Activated naive CD4-positive, alpha-beta T cell treated with anti-CD3 and anti-CD28 coated beads, Interleukin-2, amount 10 ng/mL, durations not matched to agents 7 days and 5 days (primary cell): ENCODE results near the gene CRACR2A.
A peak's percentile ranks its signal among the peaks of the same experiment; 100 is the strongest.

ENCODE experiments used
- CTCF ChIA-PET: fragments of 350-600 bp; sonication (Branson Sonifier 250); formaldehyde crosslinking; loops from one replicate; lab custom pipeline; 2021; ENCODE audit warnings: antibody characterized with exemption; lab: Charles Lee
- DNase-seq: peaks from one replicate; pipeline ENCODE4 v3.0.0-alpha.2; 2020
- H3K27ac Mint-ChIP-seq: one replicate; pipeline ENCODE4 v1.8.0; 2021; ENCODE audit warnings: mild to moderate bottlenecking, moderate library complexity, mixed read lengths
- H3K27me3 Mint-ChIP-seq: one replicate; pipeline ENCODE4 v1.8.0; 2021; ENCODE audit warnings: mild to moderate bottlenecking, mixed read lengths
- H3K36me3 Mint-ChIP-seq: one replicate; pipeline ENCODE4 v1.8.0; 2021; ENCODE audit warnings: mixed read lengths
- H3K4me1 Mint-ChIP-seq: one replicate; pipeline ENCODE4 v1.8.0; 2021; ENCODE audit warnings: mixed read lengths
- H3K4me3 Mint-ChIP-seq: one replicate; pipeline ENCODE4 v1.8.0; 2021; ENCODE audit warnings: mild to moderate bottlenecking, moderate library complexity, mixed read lengths
- H3K9me3 Mint-ChIP-seq: one replicate; pipeline ENCODE4 v1.8.0; 2021; ENCODE audit warnings: mixed read lengths

CRACR2A gene

GRCh38 chr12:3746758-3747157 is 6.2 kb downstream of the CRACR2A start:
- peaks cover 60% of the 10 kb centered on the region for H3K36me3 Mint-ChIP-seq
- H3K27me3 Mint-ChIP-seq, result no peaks in the 10 kb centered on the region
- peaks cover 68% of the 10 kb centered on the region for H3K4me1 Mint-ChIP-seq
- peak overlapping the region; percentile 7 for H3K27ac Mint-ChIP-seq
- no peak for DNase-seq
- H3K9me3 Mint-ChIP-seq, result peaks cover 2% of the 10 kb centered on the region
- no peak overlapping the region for H3K4me3 Mint-ChIP-seq
- CTCF ChIA-PET, result no interaction called here

GRCh38 chr12:3745152-3745551 is 7.8 kb downstream of the CRACR2A start:
- no peaks in the 10 kb centered on the region for H3K27me3 Mint-ChIP-seq
- no peak overlapping the region for H3K4me3 Mint-ChIP-seq
- H3K9me3 Mint-ChIP-seq, result peaks cover 2% of the 10 kb centered on the region
- peaks cover 51% of the 10 kb centered on the region for H3K4me1 Mint-ChIP-seq
- DNase-seq, result no peak
- CTCF ChIA-PET, result interaction anchor here (1.5 kb wide), 1 partner anchor 18 kb away, joined by 4 read pairs; no protein-coding TSS in a partner anchor
- no peak overlapping the region for H3K27ac Mint-ChIP-seq
- peaks cover 53% of the 10 kb centered on the region for H3K36me3 Mint-ChIP-seq

GRCh38 chr12:3744229-3744901 is 8.5 kb downstream of the CRACR2A start:
- peaks cover 48% of the 10 kb centered on the region for H3K4me1 Mint-ChIP-seq
- peak overlapping the region; percentile 7 for H3K27ac Mint-ChIP-seq
- no peaks in the 10 kb centered on the region for H3K27me3 Mint-ChIP-seq
- H3K36me3 Mint-ChIP-seq, result peaks cover 50% of the 10 kb centered on the region
- H3K4me3 Mint-ChIP-seq, result no peak overlapping the region
- H3K9me3 Mint-ChIP-seq, result peaks cover 2% of the 10 kb centered on the region
- no peak for DNase-seq
- CTCF ChIA-PET, result interaction anchor here (0.8 to 2.0 kb wide), 4 partner anchors 15 to 33 kb away, joined by 4 to 18 read pairs (median 4); no protein-coding TSS in a partner anchor

- H3K9me3 Mint-ChIP-seq, result peaks cover 2% of the 10 kb centered on the region
- no peaks in the 10 kb centered on the region for H3K27me3 Mint-ChIP-seq
- peaks cover 46% of the 10 kb centered on the region for H3K36me3 Mint-ChIP-seq
- no peak for DNase-seq
- H3K4me3 Mint-ChIP-seq, result no peak overlapping the region
- peaks cover 42% of the 10 kb centered on the region for H3K4me1 Mint-ChIP-seq
- H3K27ac Mint-ChIP-seq, result no peak overlapping the region
- CTCF ChIA-PET, result interaction anchor here (0.8 to 2.0 kb wide), 4 partner anchors 14 to 34 kb away, joined by 4 to 18 read pairs (median 4); no protein-coding TSS in a partner anchor
Observed at GRCh38 chr12:3743803-3744202, 9.1 kb downstream of the CRACR2A start.

GRCh38 chr12:3741882-3742672 is 10.8 kb downstream of the CRACR2A start:
- no peak overlapping the region for H3K4me3 Mint-ChIP-seq
- peaks cover 37% of the 10 kb centered on the region for H3K36me3 Mint-ChIP-seq
- no peak overlapping the region for H3K27ac Mint-ChIP-seq
- CTCF ChIA-PET, result interaction anchor here (0.8 to 1.1 kb wide), 2 partner anchors 62 to 102 kb away, joined by 3 read pairs; no protein-coding TSS in a partner anchor
- no peaks in the 10 kb centered on the region for H3K27me3 Mint-ChIP-seq
- H3K4me1 Mint-ChIP-seq, result peaks cover 28% of the 10 kb centered on the region
- no peak for DNase-seq
- H3K9me3 Mint-ChIP-seq, result peaks cover 2% of the 10 kb centered on the region

- H3K4me1 Mint-ChIP-seq, result peaks cover 17% of the 10 kb centered on the region
- CTCF ChIA-PET, result interaction anchor here (1.1 to 1.2 kb wide), 3 partner anchors 10 to 63 kb away, joined by 3 read pairs; partner anchors contain the start of gene CRACR2A
- H3K36me3 Mint-ChIP-seq, result peaks cover 24% of the 10 kb centered on the region
- H3K9me3 Mint-ChIP-seq, result no peaks in the 10 kb centered on the region
- no peaks in the 10 kb centered on the region for H3K27me3 Mint-ChIP-seq
- DNase-seq, result no peak
- H3K4me3 Mint-ChIP-seq, result no peak overlapping the region
- no peak overlapping the region for H3K27ac Mint-ChIP-seq
Observed at GRCh38 chr12:3740480-3741231, 12.3 kb downstream of the CRACR2A start.

- Mint-ChIP-seq H3K9me3 (no peaks in the 10 kb centered on the region), H3K36me3 (peaks cover 22% of the 10 kb centered on the region), H3K4me1 (peaks cover 1% of the 10 kb centered on the region), H3K27ac (no peak overlapping the region), H3K27me3 (no peaks in the 10 kb centered on the region), H3K4me3 (no peak overlapping the region)
- no peak for DNase-seq
- CTCF ChIA-PET, result no interaction called here
Observed at GRCh38 chr12:3735432-3735831, 17.5 kb downstream of the CRACR2A start.

- CTCF ChIA-PET, result no interaction called here
Observed at GRCh38 chr12:3732901-3733300, 20.0 kb downstream of the CRACR2A start.

GRCh38 chr12:3730111-3730510 is 22.8 kb downstream of the CRACR2A start:
- DNase-seq, result no peak
- CTCF ChIA-PET, result interaction anchor here (1.5 to 3.2 kb wide), 2 partner anchors 14 to 23 kb away, joined by 4 to 18 read pairs; partner anchors contain the start of gene CRACR2A
- peak overlapping the region; percentile 5 for H3K27ac Mint-ChIP-seq
- H3K9me3 Mint-ChIP-seq, result peaks cover 3% of the 10 kb centered on the region
- peaks cover 39% of the 10 kb centered on the region for H3K4me1 Mint-ChIP-seq
- peaks cover 60% of the 10 kb centered on the region for H3K36me3 Mint-ChIP-seq
- no peaks in the 10 kb centered on the region for H3K27me3 Mint-ChIP-seq
- H3K4me3 Mint-ChIP-seq, result no peak overlapping the region

More at GRCh38 chr12:3732901-3733300, 20.0 kb downstream of the CRACR2A start:
- Mint-ChIP-seq H3K9me3 (no peaks in the 10 kb centered on the region), H3K4me1 (peaks cover 25% of the 10 kb centered on the region), H3K36me3 (peaks cover 41% of the 10 kb centered on the region), H3K27me3 (no peaks in the 10 kb centered on the region), H3K4me3 (no peak overlapping the region), H3K27ac (no peak overlapping the region)
- no peak for DNase-seq

GRCh38 chr12:3728686-3729085 is 24.2 kb downstream of the CRACR2A start:
- Mint-ChIP-seq H3K36me3 (peaks cover 66% of the 10 kb centered on the region), H3K27me3 (no peaks in the 10 kb centered on the region), H3K27ac (peak overlapping the region; percentile 82), H3K4me1 (peaks cover 39% of the 10 kb centered on the region), H3K4me3 (no peak overlapping the region), H3K9me3 (peaks cover 15% of the 10 kb centered on the region)
- CTCF ChIA-PET, result interaction anchor here (1.0 to 3.2 kb wide), 6 partner anchors 15 to 75 kb away, joined by 3 to 18 read pairs (median 4); partner anchors contain the start of gene CRACR2A
- peak; percentile 37 for DNase-seq

- H3K27me3 Mint-ChIP-seq, result no peaks in the 10 kb centered on the region
- peak overlapping the region; percentile 25 for H3K4me3 Mint-ChIP-seq
- peak overlapping the region; percentile 82 for H3K27ac Mint-ChIP-seq
- peaks cover 21% of the 10 kb centered on the region for H3K9me3 Mint-ChIP-seq
- CTCF ChIA-PET, result interaction anchor here (1.1 to 3.2 kb wide), 5 partner anchors 16 to 75 kb away, joined by 3 to 18 read pairs (median 4); no protein-coding TSS in a partner anchor
- H3K4me1 Mint-ChIP-seq, result peaks cover 39% of the 10 kb centered on the region
- DNase-seq, result peak; percentile 57
- H3K36me3 Mint-ChIP-seq, result peaks cover 72% of the 10 kb centered on the region
Observed at GRCh38 chr12:3727877-3728632, 24.9 kb downstream of the CRACR2A start.

GRCh38 chr12:3727354-3727753 is 25.6 kb downstream of the CRACR2A start:
- no peak overlapping the region for H3K4me3 Mint-ChIP-seq
- H3K36me3 Mint-ChIP-seq, result peaks cover 79% of the 10 kb centered on the region

GRCh38 chr12:3726456-3726855 is 26.5 kb downstream of the CRACR2A start:
- Mint-ChIP-seq H3K4me1 (peaks cover 39% of the 10 kb centered on the region), H3K27me3 (no peaks in the 10 kb centered on the region), H3K9me3 (peaks cover 36% of the 10 kb centered on the region), H3K27ac (peak overlapping the region; percentile 20), H3K36me3 (peaks cover 81% of the 10 kb centered on the region), H3K4me3 (no peak overlapping the region)
- CTCF ChIA-PET, result interaction anchor here (0.9 to 1.1 kb wide), 2 partner anchors 18 to 72 kb away, joined by 3 to 4 read pairs; no protein-coding TSS in a partner anchor
- DNase-seq, result no peak

More at GRCh38 chr12:3727354-3727753, 25.6 kb downstream of the CRACR2A start:
- H3K27me3 Mint-ChIP-seq, result no peaks in the 10 kb centered on the region
- CTCF ChIA-PET, result interaction anchor here (0.9 to 1.3 kb wide), 2 partner anchors 17 to 22 kb away, joined by 3 to 4 read pairs; no protein-coding TSS in a partner anchor
- peak overlapping the region; percentile 31 for H3K27ac Mint-ChIP-seq
- peaks cover 28% of the 10 kb centered on the region for H3K9me3 Mint-ChIP-seq
- no peak for DNase-seq
- H3K4me1 Mint-ChIP-seq, result peaks cover 39% of the 10 kb centered on the region
